Measurements from ENCODE around the gene DPYD.

The DPYD gene

DNA sequence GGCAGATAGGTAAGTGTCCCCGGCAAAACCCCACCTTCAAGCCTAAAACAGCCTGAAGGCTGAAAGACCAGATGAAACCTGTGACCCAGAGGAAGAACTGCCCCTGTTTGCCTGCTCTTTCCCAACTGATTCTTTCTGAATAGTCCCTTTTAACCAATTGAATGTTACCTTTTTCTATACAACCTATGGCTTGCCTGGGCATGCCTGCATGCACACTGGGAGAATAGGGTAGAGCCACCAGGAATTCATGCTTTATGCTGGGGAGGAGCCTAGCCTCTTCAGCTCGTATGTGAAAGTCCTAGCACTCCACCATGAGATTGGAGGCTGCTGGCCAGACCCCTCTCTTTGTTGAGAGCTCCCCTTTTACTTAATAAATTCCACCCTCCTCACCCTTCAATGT, 859.2 kb downstream of the DPYD start:
- Histone ChIP-seq H4K20me1 (ENCODE audit: insufficient read depth, low read length) (no peaks in the 10 kb centered on the region), H3K9me2 (replicated peaks; ENCODE audit: insufficient read depth, low read length) (no peaks in the 10 kb centered on the region), H3K9ac (ENCODE audit: low read length) (no peak overlapping the region), H3K4me2 (ENCODE audit: low read depth, low read length) (no peak overlapping the region), H3K4me3 (ENCODE audit: low read length) (no peak overlapping the region), H3K27me3 (replicated peaks; ENCODE audit: insufficient read depth, low read length) (no peaks in the 10 kb centered on the region), H3K9me3 (replicated peaks; ENCODE audit: insufficient read depth, low read length) (no peaks in the 10 kb centered on the region), H2AFZ (ENCODE audit: low read length) (no peak overlapping the region), H3K27ac (ENCODE audit: low read length) (no peak overlapping the region), H3K79me2 (ENCODE audit: low read length) (no peaks in the 10 kb centered on the region), H3F3A (ENCODE audit: insufficient read depth, low read length) (no peaks in the 10 kb centered on the region), H3K4me1 (ENCODE audit: low read length) (no peaks in the 10 kb centered on the region), H3K36me3 (replicated peaks; ENCODE audit: insufficient read depth, low read length) (no peaks in the 10 kb centered on the region)
- TF ChIP-seq, protein P1, sequence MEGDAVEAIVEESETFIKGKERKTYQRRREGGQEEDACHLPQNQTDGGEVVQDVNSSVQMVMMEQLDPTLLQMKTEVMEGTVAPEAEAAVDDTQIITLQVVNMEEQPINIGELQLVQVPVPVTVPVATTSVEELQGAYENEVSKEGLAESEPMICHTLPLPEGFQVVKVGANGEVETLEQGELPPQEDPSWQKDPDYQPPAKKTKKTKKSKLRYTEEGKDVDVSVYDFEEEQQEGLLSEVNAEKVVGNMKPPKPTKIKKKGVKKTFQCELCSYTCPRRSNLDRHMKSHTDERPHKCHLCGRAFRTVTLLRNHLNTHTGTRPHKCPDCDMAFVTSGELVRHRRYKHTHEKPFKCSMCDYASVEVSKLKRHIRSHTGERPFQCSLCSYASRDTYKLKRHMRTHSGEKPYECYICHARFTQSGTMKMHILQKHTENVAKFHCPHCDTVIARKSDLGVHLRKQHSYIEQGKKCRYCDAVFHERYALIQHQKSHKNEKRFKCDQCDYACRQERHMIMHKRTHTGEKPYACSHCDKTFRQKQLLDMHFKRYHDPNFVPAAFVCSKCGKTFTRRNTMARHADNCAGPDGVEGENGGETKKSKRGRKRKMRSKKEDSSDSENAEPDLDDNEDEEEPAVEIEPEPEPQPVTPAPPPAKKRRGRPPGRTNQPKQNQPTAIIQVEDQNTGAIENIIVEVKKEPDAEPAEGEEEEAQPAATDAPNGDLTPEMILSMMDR (IDR thresholded peaks at IDR 0.05; ENCODE audit: low read length) = no peak
- TF ChIP-seq EZH2phosphoT487 (IDR thresholded peaks at IDR 0.05; ENCODE audit: low read length) (no peak), EZH2 (optimal IDR thresholded peaks at IDR 0.05; ENCODE audit: low read depth, low read length) (no peak)
- DNase-seq = no peak

DNA sequence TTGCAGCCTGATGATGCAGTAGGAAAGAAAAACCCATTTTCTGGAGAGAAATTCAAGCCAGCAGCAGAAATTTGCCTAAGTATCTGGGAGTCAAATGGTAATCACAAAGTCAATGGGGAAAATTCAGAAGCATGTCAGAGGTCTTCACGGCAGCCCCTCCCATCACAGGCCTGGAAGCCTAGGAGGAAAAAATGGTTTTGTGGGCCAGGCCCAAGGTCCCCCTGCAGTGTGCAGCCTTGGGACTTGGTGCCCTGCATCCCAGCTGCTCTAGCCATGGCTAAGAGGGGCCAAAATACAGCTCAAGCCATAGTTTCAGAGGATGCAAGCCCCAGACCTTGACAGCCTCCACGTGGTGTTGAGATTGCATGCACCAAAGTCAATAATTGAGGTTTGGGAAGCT, 864.4 kb downstream of the DPYD start:
- Histone ChIP-seq H3K9me2 (replicated peaks; ENCODE audit: insufficient read depth, low read length) (no peaks in the 10 kb centered on the region), H2AFZ (ENCODE audit: low read length) (no peak overlapping the region), H3K27me3 (replicated peaks; ENCODE audit: insufficient read depth, low read length) (no peaks in the 10 kb centered on the region), H3K4me1 (ENCODE audit: low read length) (no peaks in the 10 kb centered on the region), H3K36me3 (replicated peaks; ENCODE audit: insufficient read depth, low read length) (no peaks in the 10 kb centered on the region), H3K9ac (ENCODE audit: low read length) (no peak overlapping the region), H3K4me3 (ENCODE audit: low read length) (no peak overlapping the region), H3K27ac (ENCODE audit: low read length) (no peak overlapping the region), H3K9me3 (replicated peaks; ENCODE audit: insufficient read depth, low read length) (no peaks in the 10 kb centered on the region), H3F3A (ENCODE audit: insufficient read depth, low read length) (no peaks in the 10 kb centered on the region), H3K4me2 (ENCODE audit: low read depth, low read length) (no peak overlapping the region), H3K79me2 (ENCODE audit: low read length) (no peaks in the 10 kb centered on the region), H4K20me1 (ENCODE audit: insufficient read depth, low read length) (no peaks in the 10 kb centered on the region)
- DNase-seq = no peak
- no peak for TF ChIP-seq EZH2phosphoT487 (IDR thresholded peaks at IDR 0.05; ENCODE audit: low read length)
- no peak for TF ChIP-seq EZH2 (optimal IDR thresholded peaks at IDR 0.05; ENCODE audit: low read depth, low read length)
- TF ChIP-seq, protein P1 (IDR thresholded peaks at IDR 0.05; ENCODE audit: low read length) = no peak

DNA sequence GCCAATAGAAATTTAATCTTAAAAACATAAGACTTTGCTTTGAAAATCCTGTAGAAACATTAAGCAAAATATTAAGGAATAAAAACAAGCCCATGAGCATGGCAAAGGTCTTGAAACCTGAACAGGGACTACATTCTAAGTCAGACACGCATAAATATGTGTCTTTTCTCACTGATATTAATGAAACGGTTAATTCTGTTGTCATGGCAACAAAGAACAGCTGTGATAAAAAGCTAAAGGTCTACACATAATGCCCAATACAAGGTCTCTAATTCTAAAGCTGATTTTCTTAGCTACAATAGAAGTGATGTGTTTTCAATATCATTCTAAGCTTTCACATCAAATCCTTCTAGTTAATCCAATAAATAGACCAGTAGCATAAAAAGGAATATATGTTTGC, 867.6 kb downstream of the DPYD start:
- DNase-seq = no peak
- H2AFZ ChIP-seq (ENCODE audit: low read length) = no peak overlapping the region
- H3F3A ChIP-seq (ENCODE audit: insufficient read depth, low read length) = no peaks in the 10 kb centered on the region
- H3K9me3 ChIP-seq (replicated peaks; ENCODE audit: insufficient read depth, low read length) = no peaks in the 10 kb centered on the region
- no peaks in the 10 kb centered on the region for H3K79me2 ChIP-seq (ENCODE audit: low read length)
- H3K9ac ChIP-seq (ENCODE audit: low read length) = no peak overlapping the region
- no peak overlapping the region for H3K27ac ChIP-seq (ENCODE audit: low read length)
- H3K4me2 ChIP-seq (ENCODE audit: low read depth, low read length) = no peak overlapping the region
- no peaks in the 10 kb centered on the region for H3K36me3 ChIP-seq (replicated peaks; ENCODE audit: insufficient read depth, low read length)
- no peak overlapping the region for H3K4me3 ChIP-seq (ENCODE audit: low read length)
- no peak for TF ChIP-seq EZH2phosphoT487 (IDR thresholded peaks at IDR 0.05; ENCODE audit: low read length)
- TF ChIP-seq, protein P1 (IDR thresholded peaks at IDR 0.05; ENCODE audit: low read length) = no peak
- TF ChIP-seq EZH2 (optimal IDR thresholded peaks at IDR 0.05; ENCODE audit: low read depth, low read length) = no peak
- no peaks in the 10 kb centered on the region for H4K20me1 ChIP-seq (ENCODE audit: insufficient read depth, low read length)
- H3K9me2 ChIP-seq (replicated peaks; ENCODE audit: insufficient read depth, low read length) = no peaks in the 10 kb centered on the region
- no peaks in the 10 kb centered on the region for H3K27me3 ChIP-seq (replicated peaks; ENCODE audit: insufficient read depth, low read length)
- H3K4me1 ChIP-seq (ENCODE audit: low read length) = no peaks in the 10 kb centered on the region
